Prostate gland (tissue), 2 donors: Measurements from ENCODE around the gene OSBPL8. TPM values are rescaled to one million over a fixed set of nuclear protein-coding genes. Genes with fewer than 3 reads are reported as not detected.

ENCODE experiments used
- DNase-seq: peaks from one replicate; pipeline ENCODE4 v3.0.0-alpha.2; 2019; ENCODE audit warnings: low spot score
- H3K27ac ChIP-seq, 2 donors: fragments of 200-600 bp; sonication (generic); 2 replicates each; pipeline ENCODE4 v1.5.1; 2017 to 2019
- H3K27me3 ChIP-seq: fragments of 200-600 bp; sonication (generic); replicated peaks from 2 replicates; pipeline ENCODE4 v1.5.1; 2019; ENCODE audit not compliant: insufficient read depth
- H3K36me3 ChIP-seq, 2 donors: fragments of 200-600 bp; sonication (generic); 1 replicate in 1 of 2; 2 replicates in 1 of 2; pipeline versions ENCODE4 v1.5.1 to v1.8.1; 2017 to 2019
- H3K4me1 ChIP-seq: fragments of 200-600 bp; sonication (generic); replicated peaks from 2 replicates; pipeline ENCODE4 v1.5.1; 2019
- H3K4me3 ChIP-seq, 2 donors: fragments of 200-600 bp; sonication (generic); 2 replicates each; pipeline ENCODE4 v1.5.1; 2017 to 2019
- H3K9me3 ChIP-seq: fragments of 200-600 bp; sonication (generic); 2 replicates; pipeline ENCODE4 v1.5.1; 2017
- POLR2A ChIP-seq: fragments of 450-650 bp; IDR thresholded peaks from one replicate; pipeline ENCODE4 v1.6.1; 2016; ENCODE audit warnings: antibody characterized with exemption, mild to moderate bottlenecking
- POLR2AphosphoS5 ChIP-seq: sonication (generic); formaldehyde crosslinking; IDR thresholded peaks from one replicate; pipeline ENCODE4 v1.6.1; 2017; ENCODE audit warnings: antibody characterized with exemption
- whole genome bisulfite sequencing: methylation state at CpG from one replicate; pipeline ENCODE4 v1.1.5; 2018; 5-methylcytosine and 5-hydroxymethylcytosine counted together
- intact Hi-C: fragments of 100-400 bp; cut with DNase I; formaldehyde crosslinking; loops from one replicate; pipeline ENCODE4 v1.14.2; 2022
- total RNA-seq, 2 donors: library from RNA; depleted of rRNA; stranded (reverse); fragments of >200 nt; gene quantifications; one replicate each; pipeline ENCODE4 v1.1.0, GENCODE V29; 2016
- TF ChIP-seq, protein P1 (sequence below), 4 experiments: fragments of 200-600 bp in 2 of 4; fragments of 450-650 bp in 2 of 4; sonication (generic) in 2 of 4; IDR thresholded peaks; 1 replicate in 3 of 4; 2 replicates in 1 of 4; pipeline ENCODE4 v1.5.1; 2016 to 2019; ENCODE audit warnings: antibody characterized with exemption in 4 of 4, mild to moderate bottlenecking in 2 of 4, moderate library complexity in 2 of 4

Gene OSBPL8
- 10 to 100 TPM; 50.6 to 54.2 TPM for total RNA-seq

- peak; percentile 84 for TF ChIP-seq POLR2A
- peak; percentile 92 for TF ChIP-seq POLR2AphosphoS5
- TF ChIP-seq, protein P1, sequence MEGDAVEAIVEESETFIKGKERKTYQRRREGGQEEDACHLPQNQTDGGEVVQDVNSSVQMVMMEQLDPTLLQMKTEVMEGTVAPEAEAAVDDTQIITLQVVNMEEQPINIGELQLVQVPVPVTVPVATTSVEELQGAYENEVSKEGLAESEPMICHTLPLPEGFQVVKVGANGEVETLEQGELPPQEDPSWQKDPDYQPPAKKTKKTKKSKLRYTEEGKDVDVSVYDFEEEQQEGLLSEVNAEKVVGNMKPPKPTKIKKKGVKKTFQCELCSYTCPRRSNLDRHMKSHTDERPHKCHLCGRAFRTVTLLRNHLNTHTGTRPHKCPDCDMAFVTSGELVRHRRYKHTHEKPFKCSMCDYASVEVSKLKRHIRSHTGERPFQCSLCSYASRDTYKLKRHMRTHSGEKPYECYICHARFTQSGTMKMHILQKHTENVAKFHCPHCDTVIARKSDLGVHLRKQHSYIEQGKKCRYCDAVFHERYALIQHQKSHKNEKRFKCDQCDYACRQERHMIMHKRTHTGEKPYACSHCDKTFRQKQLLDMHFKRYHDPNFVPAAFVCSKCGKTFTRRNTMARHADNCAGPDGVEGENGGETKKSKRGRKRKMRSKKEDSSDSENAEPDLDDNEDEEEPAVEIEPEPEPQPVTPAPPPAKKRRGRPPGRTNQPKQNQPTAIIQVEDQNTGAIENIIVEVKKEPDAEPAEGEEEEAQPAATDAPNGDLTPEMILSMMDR (IDR thresholded peaks at IDR 0.05), result peak in 1 of 4 experiments; percentile 43
- Histone ChIP-seq H3K9me3 (no peaks in the 10 kb centered on the region), H3K4me1 (no peaks in the 10 kb centered on the region), H3K27me3 (no peaks in the 10 kb centered on the region), H3K36me3 (no peaks in the 10 kb centered on the region), H3K4me3 (peak within 1 kb of the TSS; percentile 75 to 89), H3K27ac (peak within 1 kb of the TSS; percentile 83 to 94)
- WGBS, result under 1% methylated on average over 68 of the region's 76 CpGs
- intact Hi-C loops, result loop anchor here (2.0 to 10.0 kb wide), 3 partner anchors 211 to 1049 kb away; partner anchors contain the start of genes BBS10, KRR1 and PHLDA1
- DNase-seq, result peak; percentile 95
Measured at GRCh38 chr12:76559400-76560085, at the start of gene OSBPL8. Gene OSBPL8, minus strand, starts transcription at chr12:76559771. Its CDS starts 72,220 bp downstream, at chr12:76487551.

- WGBS, result 91% methylated on average over 11 of the region's 11 CpGs
- TF ChIP-seq, protein P1 (IDR thresholded peaks at IDR 0.05), result no peak
- TF ChIP-seq POLR2A (no peak), POLR2AphosphoS5 (no peak)
- H3K36me3 ChIP-seq, result no peaks in the 10 kb centered on the region
- H3K4me3 ChIP-seq, result no peak overlapping the region
- no peaks in the 10 kb centered on the region for H3K9me3 ChIP-seq
- H3K27ac ChIP-seq, result no peak overlapping the region
- DNase-seq, result no peak
- intact Hi-C loops, result no loop called here
- no peaks in the 10 kb centered on the region for H3K4me1 ChIP-seq
- no peaks in the 10 kb centered on the region for H3K27me3 ChIP-seq
Measured at GRCh38 chr12:76608070-76608469, 48.5 kb upstream of the OSBPL8 start.

- DNase-seq, result no peak
- Histone ChIP-seq H3K4me1 (no peaks in the 10 kb centered on the region), H3K36me3 (no peaks in the 10 kb centered on the region), H3K9me3 (no peaks in the 10 kb centered on the region), H3K27ac (no peak overlapping the region), H3K27me3 (no peaks in the 10 kb centered on the region), H3K4me3 (no peak overlapping the region)
- intact Hi-C loops, result no loop called here
- WGBS, result 94% methylated on average over 2 of the region's 2 CpGs
- no peak for TF ChIP-seq POLR2AphosphoS5
- TF ChIP-seq POLR2A, result no peak
- TF ChIP-seq, protein P1 (IDR thresholded peaks at IDR 0.05), result no peak
Measured at GRCh38 chr12:76595056-76595455, 35.5 kb upstream of the OSBPL8 start.

- H3K27ac ChIP-seq, result no peak overlapping the region
- intact Hi-C loops, result no loop called here
Measured at GRCh38 chr12:76591476-76591875, 31.9 kb upstream of the OSBPL8 start.

More at GRCh38 chr12:76591476-76591875, 31.9 kb upstream of the OSBPL8 start:
- H3K4me3 ChIP-seq, result no peak overlapping the region
- H3K27me3 ChIP-seq, result no peaks in the 10 kb centered on the region
- H3K4me1 ChIP-seq, result no peaks in the 10 kb centered on the region
- TF ChIP-seq, protein P1 (IDR thresholded peaks at IDR 0.05), result no peak
- TF ChIP-seq POLR2AphosphoS5 (no peak), POLR2A (no peak)
- no peaks in the 10 kb centered on the region for H3K9me3 ChIP-seq
- no peaks in the 10 kb centered on the region for H3K36me3 ChIP-seq
- DNase-seq, result no peak
